ENCODE measurements around the gene CFP. TPM values are rescaled to one million over a fixed set of nuclear protein-coding genes. Genes with fewer than 3 reads are reported as not detected.

The CFP gene
- polyA plus RNA-seq, 2 of the 4 experiments (the other 2 are of a cell fraction): 0.14 to 0.54 TPM

DNA sequence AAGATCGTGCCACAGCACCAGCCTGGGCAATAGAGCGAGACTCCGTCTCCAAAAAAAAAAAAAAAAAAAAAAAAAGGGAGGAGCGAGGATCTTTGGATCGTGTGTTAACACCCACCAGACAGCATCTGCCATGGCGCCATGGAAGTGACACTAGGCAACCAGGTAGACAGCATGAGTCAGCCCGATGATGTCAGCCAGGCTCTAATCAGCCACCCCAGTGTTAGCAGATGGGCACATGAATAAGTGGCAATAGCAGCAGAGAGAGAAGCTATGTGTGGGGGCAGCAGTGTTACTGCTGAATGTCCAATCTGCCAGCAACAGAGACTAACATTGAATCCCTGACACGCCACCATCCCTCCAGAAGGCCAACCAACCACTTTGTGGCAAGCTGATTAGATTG, 16.6 kb downstream of the CFP start:
- no peak overlapping the region for H3K27ac ChIP-seq
- TF ChIP-seq, protein P1, sequence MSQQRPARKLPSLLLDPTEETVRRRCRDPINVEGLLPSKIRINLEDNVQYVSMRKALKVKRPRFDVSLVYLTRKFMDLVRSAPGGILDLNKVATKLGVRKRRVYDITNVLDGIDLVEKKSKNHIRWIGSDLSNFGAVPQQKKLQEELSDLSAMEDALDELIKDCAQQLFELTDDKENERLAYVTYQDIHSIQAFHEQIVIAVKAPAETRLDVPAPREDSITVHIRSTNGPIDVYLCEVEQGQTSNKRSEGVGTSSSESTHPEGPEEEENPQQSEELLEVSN (IDR thresholded peaks at IDR 0.05; ENCODE audit: borderline replicate concordance, low read depth): no peak
- TF ChIP-seq, protein P2, sequence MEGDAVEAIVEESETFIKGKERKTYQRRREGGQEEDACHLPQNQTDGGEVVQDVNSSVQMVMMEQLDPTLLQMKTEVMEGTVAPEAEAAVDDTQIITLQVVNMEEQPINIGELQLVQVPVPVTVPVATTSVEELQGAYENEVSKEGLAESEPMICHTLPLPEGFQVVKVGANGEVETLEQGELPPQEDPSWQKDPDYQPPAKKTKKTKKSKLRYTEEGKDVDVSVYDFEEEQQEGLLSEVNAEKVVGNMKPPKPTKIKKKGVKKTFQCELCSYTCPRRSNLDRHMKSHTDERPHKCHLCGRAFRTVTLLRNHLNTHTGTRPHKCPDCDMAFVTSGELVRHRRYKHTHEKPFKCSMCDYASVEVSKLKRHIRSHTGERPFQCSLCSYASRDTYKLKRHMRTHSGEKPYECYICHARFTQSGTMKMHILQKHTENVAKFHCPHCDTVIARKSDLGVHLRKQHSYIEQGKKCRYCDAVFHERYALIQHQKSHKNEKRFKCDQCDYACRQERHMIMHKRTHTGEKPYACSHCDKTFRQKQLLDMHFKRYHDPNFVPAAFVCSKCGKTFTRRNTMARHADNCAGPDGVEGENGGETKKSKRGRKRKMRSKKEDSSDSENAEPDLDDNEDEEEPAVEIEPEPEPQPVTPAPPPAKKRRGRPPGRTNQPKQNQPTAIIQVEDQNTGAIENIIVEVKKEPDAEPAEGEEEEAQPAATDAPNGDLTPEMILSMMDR (IDR thresholded peaks at IDR 0.05): no peak
- TF ChIP-seq SREBF2 (IDR thresholded peaks at IDR 0.05): no peak
- no peak for TF ChIP-seq ESRRA (IDR thresholded peaks at IDR 0.05; ENCODE audit: borderline replicate concordance, low read length)
- FAIRE-seq: no peak
- ATAC-seq: no peak
- DNase-seq (ENCODE audit: low read depth in 1 of 2, low spot score in 1 of 2): no peak
- no peak overlapping the region for H3K4me2 ChIP-seq
- ChIA-PET POLR2A (interaction anchor here (1.0 kb wide), 1 partner anchor 10 kb away, joined by 3 read pairs; no protein-coding TSS in a partner anchor), CTCF (interaction anchor here (1.2 kb wide), 1 partner anchor 72 kb away, joined by 4 read pairs; no protein-coding TSS in a partner anchor)
- H3K9me3 ChIP-seq: no peaks in the 10 kb centered on the region
- H3K4me1 ChIP-seq: no peaks in the 10 kb centered on the region
- WGBS (ENCODE audit: missing lambda C conversion rate): 22% methylated on average over 8 of the region's 8 CpGs
- no peak overlapping the region for H3K4me3 ChIP-seq

GRCh38 chrX:47612418-47612817, 17.3 kb downstream of the CFP start:
- no peaks in the 10 kb centered on the region for H3K9me3 ChIP-seq
- H3K4me3 ChIP-seq: no peak overlapping the region
- CTCF ChIA-PET: interaction anchor here (0.7 kb wide), 2 partner anchors 32 to 72 kb away, joined by 3 read pairs; no protein-coding TSS in a partner anchor
- no peak for TF ChIP-seq CHD2 (IDR thresholded peaks at IDR 0.05; ENCODE audit: low read length, partially characterized antibody)
- TF ChIP-seq RARB (CRISPR knock-in tag; IDR thresholded peaks at IDR 0.05): no peak
- no peak for TF ChIP-seq FOXS1 (CRISPR knock-in tag; IDR thresholded peaks at IDR 0.05)
- TF ChIP-seq GATA3 (IDR thresholded peaks at IDR 0.05; ENCODE audit: borderline replicate concordance): no peak
- TF ChIP-seq SMC3 (IDR thresholded peaks at IDR 0.05): no peak
- TF ChIP-seq EHF (CRISPR knock-in tag; IDR thresholded peaks at IDR 0.05): no peak
- TF ChIP-seq CBX2 (IDR thresholded peaks at IDR 0.05; ENCODE audit: borderline replicate concordance, low read depth): no peak
- no peak for TF ChIP-seq KDM1A (IDR thresholded peaks at IDR 0.05; ENCODE audit: low read depth)
- POLR2A ChIA-PET: no interaction called here
- no peak overlapping the region for H3K27ac ChIP-seq
- H3K4me2 ChIP-seq: no peak overlapping the region
- no peaks in the 10 kb centered on the region for H3K4me1 ChIP-seq
- FAIRE-seq: no peak
- DNase-seq (ENCODE audit: low read depth in 1 of 2, low spot score in 1 of 2): no peak
- no peak for ATAC-seq

DNA sequence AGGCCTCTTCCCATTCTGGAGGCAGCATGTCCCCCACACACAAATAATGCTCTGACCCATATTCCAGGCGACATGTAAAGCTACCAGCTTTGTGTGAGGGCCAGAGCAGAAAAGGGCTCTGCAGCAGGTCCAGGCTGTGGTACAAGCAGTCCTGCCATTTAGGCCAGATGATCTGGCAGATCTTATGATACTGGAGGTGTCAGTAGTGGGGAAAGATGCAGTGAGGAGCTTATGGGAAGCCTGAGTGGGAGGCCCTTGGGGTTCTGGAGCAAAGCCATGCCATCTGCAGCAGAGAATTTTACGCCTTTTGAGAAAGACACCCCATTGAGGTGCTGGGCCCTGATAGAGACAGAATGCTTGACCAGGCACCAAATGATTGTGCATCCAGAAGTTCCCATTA, 17.8 kb downstream of the CFP start:
- H3K4me3 ChIP-seq: no peak overlapping the region
- DNase-seq (ENCODE audit: low read depth in 1 of 2, low spot score in 1 of 2) (no peak), FAIRE-seq (no peak), ATAC-seq (no peak)
- CTCF ChIA-PET: interaction anchor here (0.7 kb wide), 2 partner anchors 32 to 71 kb away, joined by 3 read pairs; no protein-coding TSS in a partner anchor
- H3K9me3 ChIP-seq: no peaks in the 10 kb centered on the region
- H3K4me2 ChIP-seq: no peak overlapping the region
- POLR2A ChIA-PET: no interaction called here
- WGBS (ENCODE audit: missing lambda C conversion rate): 57% methylated on average over 1 of the region's 2 CpGs
- TF ChIP-seq KDM5A (IDR thresholded peaks at IDR 0.05): no peak
- no peak for TF ChIP-seq SMC3 (IDR thresholded peaks at IDR 0.05)
- TF ChIP-seq, protein P3, sequence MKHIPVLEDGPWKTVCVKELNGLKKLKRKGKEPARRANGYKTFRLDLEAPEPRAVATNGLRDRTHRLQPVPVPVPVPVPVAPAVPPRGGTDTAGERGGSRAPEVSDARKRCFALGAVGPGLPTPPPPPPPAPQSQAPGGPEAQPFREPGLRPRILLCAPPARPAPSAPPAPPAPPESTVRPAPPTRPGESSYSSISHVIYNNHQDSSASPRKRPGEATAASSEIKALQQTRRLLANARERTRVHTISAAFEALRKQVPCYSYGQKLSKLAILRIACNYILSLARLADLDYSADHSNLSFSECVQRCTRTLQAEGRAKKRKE (CRISPR knock-in tag; IDR thresholded peaks at IDR 0.05; ENCODE audit: low read depth): no peak
- TF ChIP-seq EP300 (IDR thresholded peaks at IDR 0.05): no peak
- TF ChIP-seq RARB (CRISPR knock-in tag; IDR thresholded peaks at IDR 0.05): no peak
- TF ChIP-seq, protein P4, sequence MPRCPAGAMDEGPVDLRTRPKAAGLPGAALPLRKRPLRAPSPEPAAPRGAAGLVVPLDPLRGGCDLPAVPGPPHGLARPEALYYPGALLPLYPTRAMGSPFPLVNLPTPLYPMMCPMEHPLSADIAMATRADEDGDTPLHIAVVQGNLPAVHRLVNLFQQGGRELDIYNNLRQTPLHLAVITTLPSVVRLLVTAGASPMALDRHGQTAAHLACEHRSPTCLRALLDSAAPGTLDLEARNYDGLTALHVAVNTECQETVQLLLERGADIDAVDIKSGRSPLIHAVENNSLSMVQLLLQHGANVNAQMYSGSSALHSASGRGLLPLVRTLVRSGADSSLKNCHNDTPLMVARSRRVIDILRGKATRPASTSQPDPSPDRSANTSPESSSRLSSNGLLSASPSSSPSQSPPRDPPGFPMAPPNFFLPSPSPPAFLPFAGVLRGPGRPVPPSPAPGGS (IDR thresholded peaks at IDR 0.05): no peak
- TF ChIP-seq RNF2 (IDR thresholded peaks at IDR 0.05; ENCODE audit: borderline replicate concordance, low read depth): no peak
- TF ChIP-seq, protein P1 (IDR thresholded peaks at IDR 0.05; ENCODE audit: borderline replicate concordance, low read depth): no peak
- H3K4me1 ChIP-seq: no peaks in the 10 kb centered on the region
- H3K27ac ChIP-seq: no peak overlapping the region

Data from A549 (cell line).